ENCODE results near the gene GGCX.

Gene GGCX

GRCh38 chr2:85506768-85507181, 54.5 kb downstream of the GGCX start:
- H3K9me3 Mint-ChIP-seq, result peaks cover 5% of the 10 kb centered on the region
- peaks cover 24% of the 10 kb centered on the region for H3K4me1 Mint-ChIP-seq
- no peaks in the 10 kb centered on the region for H3K36me3 Mint-ChIP-seq (ENCODE audit: low read depth)
- H3K4me3 Mint-ChIP-seq, result no peak overlapping the region
- H3K27ac Mint-ChIP-seq, result no peak overlapping the region
- TF ChIP-seq CTCF (IDR thresholded peaks at IDR 0.05), result no peak
- DNase-seq, result no peak
- H3K27me3 Mint-ChIP-seq (ENCODE audit: low read depth, poor library complexity), result peaks cover 5% of the 10 kb centered on the region

GRCh38 chr2:85505551-85506238, 55.6 kb downstream of the GGCX start:
- H3K27me3 Mint-ChIP-seq (ENCODE audit: low read depth, poor library complexity), result peaks cover 10% of the 10 kb centered on the region
- peaks cover 11% of the 10 kb centered on the region for H3K9me3 Mint-ChIP-seq
- no peak for DNase-seq
- H3K4me3 Mint-ChIP-seq, result no peak overlapping the region
- H3K27ac Mint-ChIP-seq, result no peak overlapping the region
- no peaks in the 10 kb centered on the region for H3K36me3 Mint-ChIP-seq (ENCODE audit: low read depth)
- H3K4me1 Mint-ChIP-seq, result peaks cover 24% of the 10 kb centered on the region
- TF ChIP-seq CTCF (IDR thresholded peaks at IDR 0.05), result no peak

GRCh38 chr2:85504778-85505261, 56.5 kb downstream of the GGCX start:
- Mint-ChIP-seq H3K4me1 (peaks cover 29% of the 10 kb centered on the region), H3K27me3 (ENCODE audit: low read depth, poor library complexity) (peaks cover 10% of the 10 kb centered on the region), H3K4me3 (no peak overlapping the region), H3K9me3 (peaks cover 11% of the 10 kb centered on the region), H3K36me3 (ENCODE audit: low read depth) (no peaks in the 10 kb centered on the region), H3K27ac (peak overlapping the region; percentile 34)
- DNase-seq, result no peak
- TF ChIP-seq CTCF (IDR thresholded peaks at IDR 0.05), result no peak

- H3K4me1 Mint-ChIP-seq, result peaks cover 29% of the 10 kb centered on the region
- H3K36me3 Mint-ChIP-seq (ENCODE audit: low read depth), result no peaks in the 10 kb centered on the region
- no peak overlapping the region for H3K27ac Mint-ChIP-seq
- peaks cover 10% of the 10 kb centered on the region for H3K27me3 Mint-ChIP-seq (ENCODE audit: low read depth, poor library complexity)
- no peak for DNase-seq
- H3K9me3 Mint-ChIP-seq, result peaks cover 6% of the 10 kb centered on the region
- H3K4me3 Mint-ChIP-seq, result no peak overlapping the region
- TF ChIP-seq CTCF (IDR thresholded peaks at IDR 0.05), result no peak
These were observed 57.2 kb downstream of the GGCX start for GRCh38 chr2:85503851-85504777.

GRCh38 chr2:85503168-85503850, 58.0 kb downstream of the GGCX start:
- H3K4me1 Mint-ChIP-seq, result peaks cover 29% of the 10 kb centered on the region

More at GRCh38 chr2:85503168-85503850, 58.0 kb downstream of the GGCX start:
- H3K27me3 Mint-ChIP-seq (ENCODE audit: low read depth, poor library complexity), result peaks cover 15% of the 10 kb centered on the region
- H3K27ac Mint-ChIP-seq, result no peak overlapping the region
- H3K36me3 Mint-ChIP-seq (ENCODE audit: low read depth), result no peaks in the 10 kb centered on the region
- no peak for TF ChIP-seq CTCF (IDR thresholded peaks at IDR 0.05)
- H3K4me3 Mint-ChIP-seq, result no peak overlapping the region
- no peak for DNase-seq
- peaks cover 6% of the 10 kb centered on the region for H3K9me3 Mint-ChIP-seq
